HUES6 (cell line): Measurements from ENCODE around the gene UCKL1.
"Not testable (repeated sequence)": the region's sequence is repeated elsewhere in the genome, so short reads cannot be mapped to it uniquely, and the experiment has no call there.

ENCODE experiments used
- H3K27ac ChIP-seq: 2 replicates; pipeline ENCODE4 v1.7.0; 2013; ENCODE audit warnings: low read depth, mild to moderate bottlenecking, low read length, inconsistent platforms
- H3K27me3 ChIP-seq: 2 replicates; pipeline ENCODE4 v1.6.1; 2013; ENCODE audit warnings: low read length; ENCODE audit not compliant: control insufficient read depth, insufficient read depth
- H3K36me3 ChIP-seq: 2 replicates; pipeline ENCODE4 v1.6.1; 2013; ENCODE audit warnings: low read length; ENCODE audit not compliant: control insufficient read depth, insufficient read depth
- H3K4me1 ChIP-seq: 2 replicates; pipeline ENCODE4 v1.6.1; 2013; ENCODE audit warnings: low read length; ENCODE audit not compliant: control insufficient read depth, insufficient read depth
- H3K4me3 ChIP-seq: 2 replicates; pipeline ENCODE4 v1.5.1; 2013; ENCODE audit warnings: low read depth, low read length
- H3K9ac ChIP-seq: one replicate; pipeline ENCODE4 v1.6.1; 2013; ENCODE audit warnings: mild to moderate bottlenecking, low read length
- H3K9me3 ChIP-seq: 2 replicates; pipeline ENCODE4 v1.6.1; 2013; ENCODE audit warnings: low read depth, low read length; ENCODE audit not compliant: control insufficient read depth, insufficient read depth

The UCKL1 gene

DNA sequence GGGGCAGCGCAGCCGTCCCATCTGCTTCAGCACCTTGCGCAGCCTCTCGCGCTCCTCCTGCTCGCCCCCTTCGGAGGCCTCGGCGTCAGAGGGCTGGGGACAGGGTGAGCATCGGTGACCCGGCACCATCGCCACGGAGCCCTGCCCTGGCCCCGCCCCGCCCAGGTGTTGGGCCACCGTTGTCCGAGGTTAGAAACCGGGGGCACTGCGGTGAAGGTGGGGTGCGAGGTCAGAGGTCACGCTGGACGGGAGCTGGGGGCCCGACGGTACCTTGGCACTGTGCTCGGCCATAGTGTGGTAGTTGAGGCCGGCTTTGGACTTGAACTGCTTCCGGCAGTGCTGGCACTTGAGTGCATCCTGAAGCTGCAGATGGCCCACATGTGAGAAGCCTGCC lies 7.1 kb upstream of the UCKL1 start:
- Histone ChIP-seq H3K27me3 (no peaks in the 10 kb centered on the region), H3K9ac (no peak overlapping the region), H3K36me3 (peaks cover 65% of the 10 kb centered on the region), H3K9me3 (no peaks in the 10 kb centered on the region), H3K27ac (no peak overlapping the region), H3K4me3 (no peak overlapping the region), H3K4me1 (peaks cover 15% of the 10 kb centered on the region)

DNA sequence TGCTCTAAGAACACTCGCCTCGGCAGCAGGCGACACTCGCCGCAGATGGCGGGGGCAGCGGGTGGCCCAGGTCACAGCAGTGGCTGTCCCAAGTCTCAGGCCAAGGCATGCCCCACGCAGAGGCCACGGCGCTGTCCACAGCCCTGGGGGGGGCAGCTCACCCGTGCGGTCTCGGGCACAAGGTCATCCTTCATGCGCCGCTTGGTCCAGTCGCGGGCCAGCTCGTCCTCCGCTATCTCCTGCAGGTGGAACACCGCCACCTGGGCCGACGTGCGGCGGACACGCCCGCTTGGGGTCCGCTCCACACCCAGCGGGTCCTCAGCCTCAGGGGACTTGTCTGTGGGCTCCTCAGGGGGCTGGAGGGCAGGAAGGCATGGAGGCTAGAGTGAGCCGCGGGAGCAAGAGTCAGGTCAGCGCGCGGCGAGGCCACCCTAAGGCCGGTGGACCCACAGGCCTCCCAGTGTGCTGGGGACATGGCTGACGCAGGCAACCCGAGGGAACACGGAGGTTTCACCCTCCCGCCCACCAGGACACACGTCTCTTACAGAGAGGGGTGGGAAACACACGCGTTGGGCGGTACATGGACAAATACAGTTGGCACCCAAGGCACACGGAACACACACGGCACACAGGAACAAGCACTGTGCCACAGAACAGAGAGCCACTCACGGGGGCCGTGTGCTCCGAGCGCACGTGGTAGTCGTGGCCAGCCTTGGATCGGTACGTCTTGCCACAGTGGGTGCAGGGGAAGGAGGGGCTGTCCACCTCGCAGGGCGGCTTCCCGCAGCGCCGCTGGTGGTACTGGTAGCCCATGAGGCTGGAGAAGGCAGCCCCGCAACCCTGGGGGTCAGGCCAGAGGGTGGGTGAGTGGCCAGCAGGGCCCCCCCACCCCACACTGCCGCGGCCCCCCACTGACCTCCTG lies 6.5 kb upstream of the UCKL1 start:
- Histone ChIP-seq H3K27me3 (no peaks in the 10 kb centered on the region), H3K4me3 (no peak overlapping the region), H3K36me3 (peaks cover 64% of the 10 kb centered on the region), H3K9ac (no peak overlapping the region), H3K4me1 (peaks cover 20% of the 10 kb centered on the region), H3K27ac (no peak overlapping the region), H3K9me3 (no peaks in the 10 kb centered on the region)

DNA sequence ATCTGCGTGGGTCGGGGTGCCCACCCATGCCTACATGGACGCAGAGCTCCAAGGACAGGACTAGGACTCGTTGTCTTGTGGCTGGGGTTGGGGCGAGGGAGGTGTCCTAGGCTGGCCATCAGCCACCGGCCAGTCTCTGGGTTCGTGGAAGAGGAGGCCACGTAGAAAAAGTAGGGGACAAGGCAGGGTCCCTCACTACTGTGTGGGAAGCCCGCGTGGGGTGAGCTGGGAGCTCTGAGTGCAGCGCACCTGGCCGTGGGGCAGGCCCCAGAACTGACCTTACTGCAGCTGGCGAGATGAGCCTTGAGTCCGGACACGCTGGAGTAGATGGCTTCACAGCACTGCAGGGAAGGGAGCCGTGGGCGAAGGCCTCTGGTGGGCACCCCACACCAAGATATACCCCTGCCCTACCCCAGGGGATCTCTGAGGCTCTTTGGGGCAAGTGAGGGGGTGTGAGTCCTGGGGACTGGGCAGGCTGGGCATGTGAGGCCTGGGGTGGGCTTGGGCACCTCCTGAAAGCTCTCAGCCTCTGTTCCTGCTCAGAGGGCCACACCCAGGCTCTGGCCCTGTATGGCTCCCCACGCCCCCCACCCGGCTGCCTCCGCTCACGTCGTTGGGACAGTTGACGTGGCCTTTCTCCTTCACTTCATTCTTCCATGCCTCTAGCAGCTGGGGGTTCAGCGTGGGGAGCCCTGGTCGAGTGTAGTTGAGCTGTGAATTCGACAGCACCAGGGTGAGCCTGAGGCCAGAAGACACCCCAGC lies 5.6 kb upstream of the UCKL1 start:
- no peaks in the 10 kb centered on the region for H3K9me3 ChIP-seq
- peaks cover 20% of the 10 kb centered on the region for H3K4me1 ChIP-seq
- H3K36me3 ChIP-seq, result peaks cover 56% of the 10 kb centered on the region
- no peak overlapping the region for H3K9ac ChIP-seq
- H3K27ac ChIP-seq, result no peak overlapping the region
- no peaks in the 10 kb centered on the region for H3K27me3 ChIP-seq
- no peak overlapping the region for H3K4me3 ChIP-seq

DNA sequence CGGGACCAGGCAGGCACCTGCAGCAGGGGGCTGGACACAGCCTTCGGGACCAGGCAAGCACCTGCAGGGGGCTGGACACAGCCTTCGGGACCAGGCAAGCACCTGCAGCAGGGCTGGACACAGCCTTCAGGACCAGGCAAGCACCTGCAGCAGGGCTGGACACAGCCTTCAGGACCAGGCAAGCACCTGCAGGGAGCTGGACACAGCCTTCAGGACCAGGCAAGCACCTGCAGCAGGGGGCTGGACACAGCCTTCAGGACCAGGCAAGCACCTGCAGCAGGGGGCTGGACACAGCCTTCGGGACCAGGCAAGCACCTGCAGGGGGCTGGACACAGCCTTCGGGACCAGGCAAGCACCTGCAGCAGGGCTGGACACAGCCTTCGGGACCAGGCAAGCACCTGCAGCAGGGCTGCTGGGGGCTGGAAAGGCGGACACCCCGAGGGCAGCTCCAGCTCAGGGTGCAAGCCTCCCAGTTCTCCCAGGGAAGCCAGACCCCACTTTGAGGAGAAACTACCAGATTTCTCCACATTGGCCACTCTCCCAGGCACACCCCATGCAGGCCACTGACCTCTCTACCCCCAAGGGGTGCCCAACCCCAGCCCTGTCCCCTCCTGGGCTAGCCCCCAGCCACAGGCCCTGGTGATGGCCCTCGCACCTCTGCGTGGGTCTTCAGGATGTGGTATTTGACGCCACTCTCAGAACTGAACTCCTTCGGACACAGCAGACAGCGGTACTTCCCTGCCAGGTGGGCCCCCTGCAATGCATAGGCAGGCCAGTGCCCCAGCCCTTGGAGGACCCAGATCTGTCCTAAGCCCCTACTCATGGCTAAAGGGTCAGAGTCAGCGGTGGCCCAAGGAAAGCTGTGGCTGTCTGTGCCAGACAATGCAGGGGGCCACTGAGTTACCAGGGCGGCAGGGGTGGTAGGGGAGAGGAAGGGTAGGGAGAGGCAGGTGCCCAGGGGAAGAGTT lies 4.7 kb upstream of the UCKL1 start:
- not testable (repeated sequence) for H3K27ac ChIP-seq, H3K27me3 ChIP-seq, H3K9ac ChIP-seq, H3K9me3 ChIP-seq, H3K4me3 ChIP-seq
- Histone ChIP-seq H3K36me3 (peaks cover 47% of the 10 kb centered on the region), H3K4me1 (peaks cover 20% of the 10 kb centered on the region)

DNA sequence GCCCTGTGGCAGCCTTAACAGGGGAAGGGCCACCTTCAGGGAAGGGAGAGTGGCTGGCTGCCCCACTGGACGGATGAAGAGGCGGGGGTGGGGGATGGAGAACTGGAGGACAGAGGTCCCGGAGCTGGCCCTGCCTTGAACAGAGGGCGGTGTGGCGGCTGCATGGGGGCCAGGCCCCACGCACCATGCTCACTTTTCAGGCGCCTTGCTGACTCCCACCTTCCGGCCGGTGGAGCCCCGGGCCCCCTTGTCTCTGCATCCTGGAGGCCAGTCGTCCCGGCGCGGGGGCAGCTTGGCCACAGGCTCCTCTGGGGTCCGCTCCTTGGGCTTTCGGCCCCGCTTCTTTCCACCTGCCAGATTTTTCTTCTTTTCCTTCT lies 3.5 kb upstream of the UCKL1 start:
- no peaks in the 10 kb centered on the region for H3K9me3 ChIP-seq
- H3K4me3 ChIP-seq, result no peak overlapping the region
- H3K27ac ChIP-seq, result no peak overlapping the region
- H3K4me1 ChIP-seq, result peaks cover 20% of the 10 kb centered on the region
- H3K27me3 ChIP-seq, result no peaks in the 10 kb centered on the region
- peaks cover 46% of the 10 kb centered on the region for H3K36me3 ChIP-seq
- no peak overlapping the region for H3K9ac ChIP-seq

DNA sequence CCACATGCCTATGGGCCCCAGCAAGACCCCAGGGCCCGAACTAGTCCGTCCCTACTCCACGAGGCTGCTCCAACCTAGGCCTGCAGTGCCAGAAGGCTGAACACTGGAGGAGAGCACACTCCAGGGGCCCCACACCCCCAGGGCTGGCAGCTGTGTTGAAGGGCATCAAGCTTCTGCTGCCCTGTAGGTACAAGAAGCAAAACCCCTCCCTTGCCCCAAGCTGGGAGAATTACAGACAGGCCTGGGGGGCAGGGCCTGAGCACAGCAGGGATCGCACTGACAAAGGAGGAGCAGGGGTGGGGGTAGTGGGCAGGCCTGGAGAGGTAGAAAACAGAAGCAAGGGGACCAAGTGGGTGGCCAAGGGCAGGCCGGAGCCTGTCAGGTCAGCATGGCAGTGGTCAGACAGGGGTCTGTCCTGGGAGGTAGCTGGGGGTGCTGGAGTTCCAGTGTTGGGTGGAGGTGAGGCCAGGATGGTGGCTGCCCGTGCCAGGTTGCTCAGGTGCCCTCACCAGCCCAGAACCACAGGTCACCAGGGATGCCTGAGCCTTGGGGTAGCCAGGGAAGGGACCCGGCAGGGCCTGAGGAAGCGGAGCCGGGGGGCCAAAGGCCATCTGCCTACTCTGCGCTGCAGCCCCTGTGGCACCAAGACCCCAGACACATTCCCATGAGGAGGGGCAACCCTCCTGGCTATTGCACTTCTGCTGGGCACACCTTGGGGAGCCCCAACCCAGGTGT lies 2.9 kb upstream of the UCKL1 start:
- no peak overlapping the region for H3K27ac ChIP-seq
- no peaks in the 10 kb centered on the region for H3K9me3 ChIP-seq
- no peak overlapping the region for H3K4me3 ChIP-seq
- H3K9ac ChIP-seq, result no peak overlapping the region
- peaks cover 26% of the 10 kb centered on the region for H3K4me1 ChIP-seq
- peaks cover 45% of the 10 kb centered on the region for H3K36me3 ChIP-seq
- no peaks in the 10 kb centered on the region for H3K27me3 ChIP-seq

DNA sequence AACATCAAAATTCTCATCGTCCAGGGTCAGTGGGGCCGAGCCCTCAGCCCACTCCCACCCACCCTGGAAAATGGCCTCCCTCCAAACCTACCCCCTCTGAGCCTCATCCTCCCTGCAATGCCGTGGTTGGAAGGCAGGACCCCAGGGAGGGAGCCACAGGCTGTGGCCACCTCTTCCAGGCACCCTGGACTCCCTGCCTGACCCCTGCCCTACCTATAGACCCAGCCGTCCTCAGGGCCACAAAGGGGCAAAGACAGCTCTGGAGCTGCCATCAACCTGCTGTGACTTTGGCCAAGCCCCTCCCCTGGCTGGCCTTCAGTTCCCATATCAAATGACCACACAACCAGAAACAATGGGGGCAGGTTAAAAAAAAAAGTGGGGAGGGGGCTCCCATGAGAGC lies 2.3 kb upstream of the UCKL1 start:
- Histone ChIP-seq H3K9me3 (no peaks in the 10 kb centered on the region), H3K9ac (no peak overlapping the region), H3K27ac (no peak overlapping the region), H3K4me3 (no peak overlapping the region), H3K4me1 (peaks cover 30% of the 10 kb centered on the region), H3K36me3 (peaks cover 39% of the 10 kb centered on the region), H3K27me3 (no peaks in the 10 kb centered on the region)

DNA sequence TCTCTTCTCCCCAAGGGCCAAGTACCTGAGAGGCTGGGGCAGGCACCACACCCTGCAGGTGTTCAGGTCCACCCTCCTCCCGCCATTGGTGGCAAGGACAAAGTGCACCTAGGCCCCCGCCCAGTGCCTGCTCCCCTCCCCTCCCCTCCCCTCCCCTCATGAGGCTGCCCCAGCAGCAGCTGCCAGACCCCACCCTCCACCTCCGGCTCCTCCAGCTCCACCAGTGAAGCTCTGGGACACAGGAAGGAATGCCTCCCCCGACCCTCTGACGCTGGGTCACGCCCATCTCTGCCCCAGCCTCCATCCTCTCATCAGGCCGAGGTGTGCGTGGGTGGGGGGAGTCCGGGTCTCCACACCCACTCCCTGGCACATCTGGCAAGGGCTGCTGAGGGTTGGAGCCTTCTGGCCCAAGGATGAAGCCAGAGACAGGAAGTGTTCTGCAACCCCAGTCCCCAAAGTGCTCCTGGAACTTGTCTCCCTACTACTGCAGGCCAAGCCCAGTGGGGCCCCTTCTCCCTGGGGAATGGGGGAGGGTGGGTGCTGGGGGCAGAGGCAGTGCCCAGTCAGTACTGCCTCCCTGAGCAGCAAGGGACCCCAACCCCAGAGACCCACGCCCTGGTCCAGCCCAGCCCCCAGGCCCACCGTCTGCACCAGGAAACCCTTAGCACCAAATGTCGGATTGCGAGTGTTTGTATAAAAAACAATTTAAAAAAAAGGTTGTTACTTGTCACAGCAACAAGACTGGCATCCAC lies 1.6 kb upstream of the UCKL1 start:
- Histone ChIP-seq H3K4me3 (peak overlapping the region; percentile 82), H3K9me3 (no peaks in the 10 kb centered on the region), H3K27me3 (no peaks in the 10 kb centered on the region), H3K27ac (peak overlapping the region; percentile 59; the same call in 1 of the 2 replicates), H3K36me3 (peaks cover 34% of the 10 kb centered on the region), H3K9ac (peak overlapping the region; percentile 62), H3K4me1 (peaks cover 30% of the 10 kb centered on the region)

DNA sequence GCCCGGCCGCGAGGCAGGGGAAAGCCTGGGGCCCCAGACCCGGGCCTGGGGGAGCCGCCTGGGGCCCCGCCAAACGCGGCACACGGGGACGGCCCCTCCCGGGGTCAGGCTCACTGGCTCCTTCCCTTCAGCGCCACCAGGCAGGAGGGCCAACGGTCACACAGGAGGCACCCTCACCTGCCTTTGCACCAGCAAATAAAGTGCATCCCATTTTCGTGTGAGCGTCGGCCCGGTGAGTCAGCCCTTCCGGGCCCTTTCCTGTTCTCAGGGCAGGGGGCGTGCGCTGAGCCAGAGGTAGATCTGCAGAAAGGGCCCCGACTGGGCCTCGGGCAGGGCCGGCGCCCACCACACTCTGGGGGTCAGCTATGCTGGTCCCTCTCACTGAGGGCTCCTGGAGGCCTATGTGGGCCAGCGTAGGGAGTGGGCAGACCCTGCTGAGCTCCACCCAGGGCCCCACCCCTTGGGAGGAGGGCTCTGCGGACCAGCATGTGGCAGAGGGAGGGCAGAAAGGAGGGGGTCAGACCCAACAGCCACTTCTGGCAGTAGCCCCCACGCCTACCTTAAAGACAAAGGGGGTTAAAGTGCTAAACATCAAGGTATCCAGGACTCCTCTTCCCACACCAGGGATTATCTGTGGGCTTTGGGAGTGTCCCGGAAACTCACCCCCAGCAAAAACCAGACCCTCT lies 931 bp upstream of the UCKL1 start:
- Histone ChIP-seq H3K4me1 (peaks cover 30% of the 10 kb centered on the region), H3K9me3 (no peaks in the 10 kb centered on the region), H3K36me3 (peaks cover 26% of the 10 kb centered on the region), H3K27me3 (no peaks in the 10 kb centered on the region), H3K9ac (peak overlapping the region; percentile 62), H3K27ac (peak overlapping the region; percentile 59; the same call in 1 of the 2 replicates), H3K4me3 (peak overlapping the region; percentile 82)
